ENCODE measurements around the gene RAB44. TPM values are rescaled to one million over a fixed set of nuclear protein-coding genes. Genes with fewer than 3 reads are reported as not detected.

RAB44 gene
- total RNA-seq, 4 donors from 2014 or later, result 0.14 to 1.1 (median 0.46) TPM

GRCh38 chr6:36676141-36677058, 21.2 kb upstream of the RAB44 start:
- Histone ChIP-seq H3K27me3 (no peaks in the 10 kb centered on the region), H3K27ac (peak overlapping the region; percentile 96 to 98 (median 97)), H3K9me3 (no peaks in the 10 kb centered on the region), H3K36me3 (no peaks in the 10 kb centered on the region), H3K4me1 (peaks cover 10 to 31% (median 28%) of the 10 kb centered on the region in 4 donors), H3K4me3 (no peak overlapping the region)
- in situ Hi-C loops (cut with MboI; ENCODE audit: low pct_ligation_motif_present in 1 of 4, low pct_unique_long_range_greater_than_20kb in 1 of 4, low sequenced_read_pairs in 3 of 4), result no loop called here
- intact Hi-C loops (cut with DNase I; ENCODE audit: low total_unique reads), result loop anchor here (10.0 kb wide), 1 partner anchor 252 kb away; no protein-coding TSS in a partner anchor
- DNase-seq, result no peak
- TF ChIP-seq EP300 (IDR thresholded peaks at IDR 0.05; ENCODE audit: low read depth), result no peak
- TF ChIP-seq CTCF (IDR thresholded peaks at IDR 0.05), result no peak
- TF ChIP-seq POLR2AphosphoS5 (IDR thresholded peaks at IDR 0.05), result no peak
- TF ChIP-seq POLR2A (IDR thresholded peaks at IDR 0.05), result no peak
- 69 to 86% methylated on average over 4 of the region's 4 CpGs for WGBS, 2 donors (ENCODE audit: low coverage in 1 of 2)

- H3K36me3 ChIP-seq, result no peaks in the 10 kb centered on the region
- WGBS, 2 donors (ENCODE audit: low coverage in 1 of 2), result 63% methylated on average over 7 of the region's 7 CpGs; no CpG with 5 or more reads in 1 of the 2 donors
- in situ Hi-C loops (cut with MboI; ENCODE audit: low pct_ligation_motif_present in 1 of 4, low pct_unique_long_range_greater_than_20kb in 1 of 4, low sequenced_read_pairs in 3 of 4), result no loop called here
- H3K4me3 ChIP-seq, result no peak overlapping the region
- H3K9me3 ChIP-seq, result no peaks in the 10 kb centered on the region
- TF ChIP-seq CTCF (IDR thresholded peaks at IDR 0.05) (no peak), POLR2AphosphoS5 (IDR thresholded peaks at IDR 0.05) (no peak), EP300 (IDR thresholded peaks at IDR 0.05; ENCODE audit: low read depth) (no peak), POLR2A (IDR thresholded peaks at IDR 0.05) (no peak)
- no peak for DNase-seq
- intact Hi-C loops (cut with DNase I; ENCODE audit: low total_unique reads), result loop anchor here (10.0 kb wide), 1 partner anchor 252 kb away; no protein-coding TSS in a partner anchor
- peaks cover 16 to 38% (median 34%) of the 10 kb centered on the region in 4 donors for H3K4me1 ChIP-seq
- H3K27me3 ChIP-seq, result no peaks in the 10 kb centered on the region
- peak overlapping the region; percentile 96 to 98 (median 97) for H3K27ac ChIP-seq
These were observed 20.4 kb upstream of the RAB44 start for GRCh38 chr6:36677059-36677749.

GRCh38 chr6:36677753-36678487, 19.7 kb upstream of the RAB44 start:
- H3K4me1 ChIP-seq, result peaks cover 22 to 45% (median 42%) of the 10 kb centered on the region in 4 donors
- no peaks in the 10 kb centered on the region for H3K9me3 ChIP-seq
- peak overlapping the region; percentile 96 to 98 (median 97) for H3K27ac ChIP-seq
- in situ Hi-C loops (cut with MboI; ENCODE audit: low pct_ligation_motif_present in 1 of 4, low pct_unique_long_range_greater_than_20kb in 1 of 4, low sequenced_read_pairs in 3 of 4) (no loop called here), intact Hi-C loops (cut with DNase I; ENCODE audit: low total_unique reads) (loop anchor here (10.0 kb wide), 1 partner anchor 253 kb away; no protein-coding TSS in a partner anchor)
- DNase-seq, result no peak
- H3K36me3 ChIP-seq, result no peaks in the 10 kb centered on the region
- WGBS, 2 donors (ENCODE audit: low coverage in 1 of 2), result 11 to 35% methylated on average over 3 to 10 of the region's 10 CpGs
- TF ChIP-seq CTCF (IDR thresholded peaks at IDR 0.05) (no peak), EP300 (IDR thresholded peaks at IDR 0.05; ENCODE audit: low read depth) (no peak), POLR2AphosphoS5 (IDR thresholded peaks at IDR 0.05) (no peak), POLR2A (IDR thresholded peaks at IDR 0.05) (no peak)
- peak overlapping the region in 3 of 4 donors; percentile 66 to 84 (median 76) for H3K4me3 ChIP-seq
- no peaks in the 10 kb centered on the region for H3K27me3 ChIP-seq
